Smooth muscle cell (in vitro differentiated cells): Measurements from ENCODE around the gene FTH1. TPM values are rescaled to one million over a fixed set of nuclear protein-coding genes. Genes with fewer than 3 reads are reported as not detected.
A peak's percentile ranks its signal among the peaks of the same experiment; 100 is the strongest.

Source experiments
- DNase-seq: peaks from one replicate; lab custom pipeline; 2025; ENCODE audit not compliant: unreplicated experiment; lab: John Stamatoyannopoulos, UW
- H2AFZ ChIP-seq: fragments of 200-600 bp; sonication (generic); 2 replicates; pipeline ENCODE4 v1.6.0; 2016; ENCODE audit warnings: antibody characterized with exemption, low read depth, mild to moderate bottlenecking
- H3F3A ChIP-seq: fragments of 200-600 bp; sonication (generic); 2 replicates; pipeline ENCODE4 v1.6.0; 2017; ENCODE audit warnings: antibody characterized with exemption, low read depth
- H3K27ac ChIP-seq: fragments of 200-600 bp; sonication (generic); 2 replicates; pipeline ENCODE4 v1.5.1; 2016; ENCODE audit warnings: low read depth, mild to moderate bottlenecking
- H3K27me3 ChIP-seq: fragments of 200-600 bp; sonication (generic); 2 replicates; pipeline ENCODE4 v1.6.1; 2016; ENCODE audit warnings: low read depth, mild to moderate bottlenecking
- H3K36me3 ChIP-seq: fragments of 200-600 bp; sonication (generic); 2 replicates; pipeline ENCODE4 v1.5.1; 2016; ENCODE audit warnings: low read depth
- H3K4me1 ChIP-seq: fragments of 200-600 bp; sonication (generic); 2 replicates; pipeline ENCODE4 v1.5.1; 2016; ENCODE audit warnings: low read depth
- H3K4me2 ChIP-seq: fragments of 200-600 bp; sonication (generic); 2 replicates; pipeline ENCODE4 v1.6.0; 2016; ENCODE audit warnings: mild to moderate bottlenecking
- H3K4me3 ChIP-seq: fragments of 200-600 bp; sonication (generic); 2 replicates; pipeline ENCODE4 v1.5.1; 2016; ENCODE audit warnings: mild to moderate bottlenecking
- H3K79me2 ChIP-seq: fragments of 200-600 bp; sonication (generic); 2 replicates; pipeline ENCODE4 v1.6.0; 2016; ENCODE audit warnings: low read depth, mild to moderate bottlenecking
- H3K9ac ChIP-seq: fragments of 200-600 bp; sonication (generic); 2 replicates; pipeline ENCODE4 v1.6.0; 2016; ENCODE audit warnings: low read depth
- H3K9me3 ChIP-seq: fragments of 200-600 bp; sonication (generic); replicated peaks from 2 replicates; pipeline ENCODE4 v1.5.1; 2016; ENCODE audit warnings: low read depth
- H4K20me1 ChIP-seq: fragments of 200-600 bp; sonication (generic); 2 replicates; pipeline ENCODE4 v1.6.0; 2016; ENCODE audit warnings: low read depth
- CTCF ChIP-seq: fragments of 200-600 bp; sonication (generic); IDR thresholded peaks from 2 replicates; pipeline ENCODE4 v1.5.1; 2017; ENCODE audit warnings: borderline replicate concordance, mild to moderate bottlenecking, antibody characterized with exemption; ENCODE audit not compliant: insufficient read depth, poor library complexity, severe bottlenecking
- WGBS: methylation state at CpG from one replicate; pipeline ENCODE4 v1.1.7; 2016; ENCODE audit warnings: low lambda C conversion rate; 5-methylcytosine and 5-hydroxymethylcytosine counted together
- polyA plus RNA-seq: library from polyadenylated mRNA; unstranded; fragments of >200 nt; fragmentation: Nextera tagmentation; extraction: Ambion mirVana; gene quantifications from 2 replicates; pipeline ENCODE4 v1.2.1, GENCODE V29; 2016
- total RNA-seq: library from RNA; depleted of rRNA; stranded (reverse); fragments of >200 nt; gene quantifications from 2 replicates; pipeline ENCODE4 v1.2.3, GENCODE V29; 2014

FTH1 gene
- total and polyA plus RNA-seq, 2 experiments from 2014 or later: 1,173 to 6,048 TPM

- H2AFZ ChIP-seq: peak overlapping the region; percentile 9
- 37% methylated on average over 15 of the region's 16 CpGs for WGBS
- H3K36me3 ChIP-seq: no peaks in the 10 kb centered on the region
- peaks cover 50% of the 10 kb centered on the region for H3K4me1 ChIP-seq
- H4K20me1 ChIP-seq: peaks cover 8% of the 10 kb centered on the region
- H3K27ac ChIP-seq: peak overlapping the region; percentile 97
- peaks cover 31% of the 10 kb centered on the region for H3F3A ChIP-seq
- H3K27me3 ChIP-seq: no peaks in the 10 kb centered on the region
- TF ChIP-seq CTCF: no peak
- H3K4me3 ChIP-seq: no peak overlapping the region
- peaks cover 11% of the 10 kb centered on the region for H3K79me2 ChIP-seq
- DNase-seq: peak; percentile 89
- H3K9ac ChIP-seq: peak overlapping the region; percentile 82
- no peaks in the 10 kb centered on the region for H3K9me3 ChIP-seq
- peak overlapping the region; percentile 53 for H3K4me2 ChIP-seq
Observed at GRCh38 chr11:61971248-61972111, 4.0 kb upstream of the FTH1 start.

GRCh38 chr11:61969838-61970662, 2.6 kb upstream of the FTH1 start:
- Histone ChIP-seq H3K4me2 (peak overlapping the region; percentile 87), H3K27ac (peak overlapping the region; percentile 97), H4K20me1 (peaks cover 22% of the 10 kb centered on the region), H3K9me3 (no peaks in the 10 kb centered on the region), H2AFZ (no peak overlapping the region), H3K4me1 (peaks cover 58% of the 10 kb centered on the region), H3K79me2 (peaks cover 25% of the 10 kb centered on the region), H3K4me3 (no peak overlapping the region), H3K9ac (no peak overlapping the region), H3K36me3 (no peaks in the 10 kb centered on the region), H3K27me3 (no peaks in the 10 kb centered on the region), H3F3A (peaks cover 41% of the 10 kb centered on the region)
- TF ChIP-seq CTCF: no peak
- WGBS: 96% methylated on average over 2 of the region's 2 CpGs
- DNase-seq: no peak

- peaks cover 44% of the 10 kb centered on the region for H3F3A ChIP-seq
- peak overlapping the region; percentile 87 for H3K4me2 ChIP-seq
- H2AFZ ChIP-seq: no peak overlapping the region
- peaks cover 27% of the 10 kb centered on the region for H3K79me2 ChIP-seq
- no peak for DNase-seq
- WGBS: 72% methylated on average over 4 of the region's 7 CpGs
- no peaks in the 10 kb centered on the region for H3K9me3 ChIP-seq
- H4K20me1 ChIP-seq: peaks cover 29% of the 10 kb centered on the region
- no peaks in the 10 kb centered on the region for H3K36me3 ChIP-seq
- H3K27me3 ChIP-seq: no peaks in the 10 kb centered on the region
- no peak for TF ChIP-seq CTCF
- no peak overlapping the region for H3K4me3 ChIP-seq
- peak overlapping the region; percentile 97 for H3K27ac ChIP-seq
- no peak overlapping the region for H3K9ac ChIP-seq
- peaks cover 58% of the 10 kb centered on the region for H3K4me1 ChIP-seq
Observed at GRCh38 chr11:61969391-61969758, 1.9 kb upstream of the FTH1 start.
